HL-60/S4 treated with phorbol 12-myristate 13-acetate at 8.2 ng/mL for 4 days and 3 days (cell line): ENCODE data around the gene CXCL17.
"Not testable (repeated sequence)": the region's sequence is repeated elsewhere in the genome, so short reads cannot be mapped to it uniquely, and the experiment has no call there.

Source experiments
- in situ Hi-C: fragments of 300-500 bp; cut with MboI; formaldehyde crosslinking; loops from 2 replicates; pipeline ENCODE4 v1.15.0; 2022; ENCODE audit warnings: low sequenced_read_pairs

The CXCL17 gene

DNA sequence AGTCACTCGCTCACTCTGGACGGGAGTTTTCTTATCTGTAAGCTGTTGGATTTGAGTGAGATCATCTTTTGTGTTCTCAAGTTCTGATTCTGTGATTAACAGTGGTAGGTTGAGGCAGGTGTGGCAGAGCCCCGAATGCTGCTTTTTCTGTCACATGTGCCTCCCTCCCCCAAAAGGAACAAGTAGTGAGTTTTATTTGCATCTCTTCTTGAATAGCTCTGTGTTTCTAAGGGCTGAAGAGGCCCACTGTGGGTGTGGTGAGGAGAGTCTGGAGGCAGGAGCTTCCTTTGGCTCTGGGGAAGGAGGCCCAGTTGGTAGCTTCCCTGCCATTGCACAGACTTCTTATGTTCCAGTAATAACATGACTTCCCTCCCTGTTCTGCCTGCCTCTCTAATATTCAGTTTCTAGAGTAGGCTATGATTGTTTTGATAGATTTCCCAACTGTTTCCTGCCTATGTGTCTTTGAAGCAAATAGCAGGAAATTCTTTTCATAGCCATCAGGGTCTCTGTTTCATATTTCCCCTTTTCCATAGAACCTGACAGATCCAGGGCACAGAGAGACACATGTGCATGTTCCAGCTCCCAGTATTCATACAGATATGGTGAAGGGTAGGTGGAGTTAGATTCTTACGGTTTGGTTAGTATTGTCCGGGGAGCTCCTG lies 23.9 kb upstream of the CXCL17 start:
- in situ Hi-C loops: no loop called here

- in situ Hi-C loops: no loop called here
Observed at GRCh38 chr19:42465827-42466280, 23.1 kb upstream of the CXCL17 start.

DNA sequence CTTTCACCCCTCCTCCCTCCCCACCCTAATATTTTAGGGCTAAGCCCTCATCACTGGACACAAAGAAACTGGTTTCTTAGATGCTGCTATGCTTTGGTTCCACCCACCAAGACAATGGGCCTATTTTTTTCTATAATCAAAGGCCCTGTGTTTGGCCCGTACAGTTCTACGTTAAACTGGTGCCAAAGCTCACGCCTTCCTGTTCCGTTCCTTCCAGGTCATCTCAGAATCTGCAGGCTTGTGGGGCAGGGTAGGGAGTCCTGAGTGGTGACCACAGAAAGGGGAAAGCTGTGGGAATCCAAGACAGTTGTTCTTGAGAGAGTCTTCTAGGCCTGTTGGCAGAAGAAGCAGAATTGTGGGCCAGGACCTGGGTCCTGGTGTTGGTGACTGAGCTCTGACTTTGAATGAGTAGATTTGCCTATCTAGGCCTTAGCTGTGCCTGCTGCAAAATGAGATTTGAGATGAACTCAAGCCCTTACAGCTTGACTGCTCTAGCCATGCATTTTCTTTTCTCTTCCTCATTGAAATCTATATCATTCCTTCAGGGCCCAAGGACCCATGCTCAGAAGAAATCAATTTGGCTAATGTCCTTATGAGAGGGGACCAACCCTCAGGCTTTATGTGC lies 19.1 kb upstream of the CXCL17 start:
- in situ Hi-C loops: no loop called here

DNA sequence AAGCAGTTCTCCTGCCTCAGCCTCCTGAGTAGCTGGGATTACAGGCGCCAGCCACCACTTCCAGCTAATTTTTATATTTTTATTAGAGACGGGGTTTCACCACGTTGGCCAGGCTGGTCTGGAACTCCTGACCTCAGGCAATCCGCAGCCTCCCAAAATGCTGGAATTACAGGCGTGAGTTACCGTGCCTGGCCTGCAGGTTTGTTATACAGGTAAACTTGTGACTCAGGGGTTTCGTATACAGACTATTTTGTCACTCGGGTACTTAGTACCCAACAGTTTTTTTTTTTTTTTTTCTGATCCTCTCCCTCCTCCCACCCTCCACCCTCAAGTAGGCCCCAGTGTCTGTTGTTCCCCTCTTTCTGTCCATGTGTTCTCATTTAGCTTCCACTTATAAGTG lies 18.5 kb upstream of the CXCL17 start:
- in situ Hi-C loops: not testable (repeated sequence)

- in situ Hi-C loops: no loop called here
Observed at GRCh38 chr19:42459926-42460325, 17.2 kb upstream of the CXCL17 start.

DNA sequence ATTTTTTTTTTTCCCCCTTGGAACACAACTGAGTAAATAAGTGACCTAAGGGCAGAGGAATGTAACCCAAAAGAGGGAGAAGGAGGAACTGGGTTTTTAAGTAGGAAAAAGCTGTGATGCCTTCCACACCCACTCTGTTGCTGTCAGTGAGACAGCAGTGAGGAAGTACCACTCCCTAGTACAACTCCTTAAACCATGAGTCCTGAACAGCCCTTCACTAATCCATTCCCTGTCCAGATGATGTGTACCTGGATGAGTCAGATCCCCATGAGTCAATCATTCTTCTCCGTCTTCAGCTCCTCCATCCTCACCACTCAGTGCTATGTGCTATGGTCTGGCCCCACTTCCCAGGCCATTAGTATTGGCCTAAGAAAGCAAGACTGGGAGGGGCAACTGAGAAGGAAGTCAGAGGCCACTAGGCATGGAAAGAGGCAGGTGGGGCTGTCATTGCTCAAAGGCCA lies 12.9 kb upstream of the CXCL17 start:
- in situ Hi-C loops: no loop called here

GRCh38 chr19:42455086-42455485 lies 12.3 kb upstream of the CXCL17 start:
- in situ Hi-C loops: no loop called here

- in situ Hi-C loops: no loop called here
Observed at GRCh38 chr19:42452590-42452989, 9.8 kb upstream of the CXCL17 start.

DNA sequence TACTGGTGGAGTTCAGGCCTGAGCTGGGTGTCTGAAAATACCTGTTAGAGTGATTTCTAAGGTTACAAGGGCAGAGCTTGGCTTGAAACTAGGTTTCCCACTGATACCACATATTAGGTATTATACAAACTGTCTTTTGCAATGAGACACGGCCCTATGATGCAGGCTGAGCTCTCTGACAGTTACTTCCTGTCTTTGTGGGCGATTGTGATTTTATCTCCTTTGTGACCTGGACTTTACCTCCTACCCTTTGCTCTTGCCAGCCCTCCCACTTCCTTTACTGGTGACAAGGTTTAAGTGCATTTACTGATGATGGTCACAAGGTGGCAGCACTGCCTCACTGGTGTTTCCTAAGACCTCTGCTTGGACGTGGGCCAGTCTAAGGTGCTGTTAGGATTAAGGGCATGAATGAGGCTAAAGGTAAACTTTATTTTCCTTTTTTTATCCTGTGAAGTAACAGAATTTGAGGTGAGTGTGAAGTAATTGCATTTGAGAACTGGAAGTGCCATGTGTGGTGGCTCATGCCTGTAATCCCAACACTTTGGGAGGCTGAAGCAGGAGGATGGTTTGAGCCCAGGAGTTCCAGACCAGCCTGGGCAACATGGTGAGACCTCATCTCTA lies 7.7 kb upstream of the CXCL17 start:
- in situ Hi-C loops: no loop called here

DNA sequence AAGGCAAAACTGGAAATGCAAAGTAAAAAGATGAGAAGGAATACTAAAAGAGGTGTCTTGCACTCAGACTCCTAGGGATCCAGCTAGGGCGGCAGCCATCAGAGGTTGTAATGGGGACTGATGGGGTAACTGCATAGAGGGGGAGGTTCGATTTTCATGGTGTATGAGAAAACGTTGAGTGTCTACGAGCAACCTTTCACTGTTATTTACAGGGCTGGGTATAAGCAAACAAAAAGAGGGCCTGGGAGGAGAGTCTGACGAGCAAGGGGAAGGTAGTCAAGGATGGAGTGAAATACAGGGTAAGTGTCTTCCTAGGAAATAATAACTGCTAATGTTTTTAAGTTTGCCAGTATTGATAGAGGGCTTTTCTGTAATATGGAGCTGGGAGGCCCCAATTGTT lies 5.6 kb upstream of the CXCL17 start:
- in situ Hi-C loops: not testable (repeated sequence)

GRCh38 chr19:42445948-42446347 lies 3.2 kb upstream of the CXCL17 start:
- in situ Hi-C loops: no loop called here

DNA sequence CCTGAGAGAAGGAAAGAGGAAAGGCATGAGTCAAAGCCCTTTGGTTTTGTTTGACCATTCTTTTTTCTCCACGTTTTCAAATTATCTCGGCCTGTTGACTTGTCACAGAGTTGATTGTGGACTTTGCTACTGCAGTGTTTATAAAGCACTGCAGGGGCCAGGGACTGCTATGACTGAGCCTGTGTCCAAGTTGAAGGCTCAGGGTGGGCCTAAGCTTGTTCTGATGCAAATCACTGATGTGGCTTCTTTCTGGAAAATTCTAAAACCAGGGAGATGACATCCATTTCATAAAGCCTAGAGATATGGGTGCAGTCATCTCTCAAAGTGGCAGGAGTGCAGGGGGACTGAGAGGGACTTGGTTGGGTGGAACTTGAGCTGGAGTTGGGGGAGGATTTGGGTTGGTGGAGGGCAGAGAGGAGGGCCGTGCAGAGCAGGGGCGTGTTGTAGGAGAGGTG lies 1.2 kb upstream of the CXCL17 start:
- in situ Hi-C loops: no loop called here

DNA sequence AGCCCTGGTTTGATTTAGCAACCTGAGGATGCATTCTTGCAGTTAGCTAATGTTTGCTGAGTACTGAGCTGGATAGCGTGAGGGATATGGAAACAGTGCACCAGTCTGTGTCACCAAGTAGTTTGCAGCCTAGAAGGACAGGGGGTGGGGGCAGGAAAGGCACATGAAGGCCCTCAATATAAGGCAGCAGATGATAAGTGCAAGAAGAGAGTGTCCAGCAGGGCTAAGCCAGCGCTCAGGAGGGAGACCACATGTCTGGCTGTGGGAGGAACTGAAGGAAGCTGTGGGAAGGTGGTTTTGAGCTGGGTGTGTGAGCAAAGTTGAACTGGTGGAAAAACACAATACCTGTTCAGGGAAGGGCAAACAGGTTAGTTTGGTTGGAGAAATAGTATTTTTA lies 1.7 kb downstream of the CXCL17 start:
- in situ Hi-C loops: no loop called here

DNA sequence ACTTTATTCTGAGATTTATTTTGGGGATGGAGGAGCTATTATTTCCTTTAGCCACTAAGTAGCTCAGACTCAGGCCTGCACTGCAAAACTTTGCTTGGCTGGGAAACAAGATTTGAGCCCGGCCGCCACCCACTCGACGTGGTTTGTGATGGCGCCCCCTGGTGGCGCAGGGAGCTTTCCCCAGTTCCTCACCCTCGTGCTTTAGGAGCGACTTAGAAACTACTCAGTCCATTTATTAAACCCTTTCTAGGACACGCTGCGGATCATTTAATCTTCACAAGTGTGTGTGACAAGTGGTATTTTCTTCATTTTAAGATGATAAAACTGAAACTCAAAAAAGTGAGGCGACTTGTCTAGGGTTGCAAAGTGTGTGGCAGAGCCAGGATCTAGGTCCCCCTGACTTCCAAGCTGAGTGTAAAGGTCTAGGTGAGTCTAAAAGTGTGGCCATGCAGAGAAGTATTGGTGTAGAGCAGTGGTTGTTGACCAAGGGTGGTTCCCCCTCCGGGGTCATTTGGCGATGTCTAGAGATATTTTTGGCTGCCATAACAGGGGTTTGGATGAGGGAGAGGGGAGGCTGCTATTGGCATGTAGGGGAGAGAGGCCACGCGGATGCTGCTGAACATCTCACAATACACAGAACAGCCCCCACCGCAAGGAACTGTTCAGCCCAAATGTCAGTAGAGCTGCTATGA lies 2.2 kb downstream of the CXCL17 start:
- in situ Hi-C loops: no loop called here

GRCh38 chr19:42436006-42436405 lies 6.7 kb downstream of the CXCL17 start:
- in situ Hi-C loops: loop anchor here (10.0 kb wide), 1 partner anchor 321 kb away; no protein-coding TSS in a partner anchor

GRCh38 chr19:42435316-42435715 lies 7.4 kb downstream of the CXCL17 start:
- in situ Hi-C loops: loop anchor here (10.0 kb wide), 1 partner anchor 321 kb away; no protein-coding TSS in a partner anchor

DNA sequence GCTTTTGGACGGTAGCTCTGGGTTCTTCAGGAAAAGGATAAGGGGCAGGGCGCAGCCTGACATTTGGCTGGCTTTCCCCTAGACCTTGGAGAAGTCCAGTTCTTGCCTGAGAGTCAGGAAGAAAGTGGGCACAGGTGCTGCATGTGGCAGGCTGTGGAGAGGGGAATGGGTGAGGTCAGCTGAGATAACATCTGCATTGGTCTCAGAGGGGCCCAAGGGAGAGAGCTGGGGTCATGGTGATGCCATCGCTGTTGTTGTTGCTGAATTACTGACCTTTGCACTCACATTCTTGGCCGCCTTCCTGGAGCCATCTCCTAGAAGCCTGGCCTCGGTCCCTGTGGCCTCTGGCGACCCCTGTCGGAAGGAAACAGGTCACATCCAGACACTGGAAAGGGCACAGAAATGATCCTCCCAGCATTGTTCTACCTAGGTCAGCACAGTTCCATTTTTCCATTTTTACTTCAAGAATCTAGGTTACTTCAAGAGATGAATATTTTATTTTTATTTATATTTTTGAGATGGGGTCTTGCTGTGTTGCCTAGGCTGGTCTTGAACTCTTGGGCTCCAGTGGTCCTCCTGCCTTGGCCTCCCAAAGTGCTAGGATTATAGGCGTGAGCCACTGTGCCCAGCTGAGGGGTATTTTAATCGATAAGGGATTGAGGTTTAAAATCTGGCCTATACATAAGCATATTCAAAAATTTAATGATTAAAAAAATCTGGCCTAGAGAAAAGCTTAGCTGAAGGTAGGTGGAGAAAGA lies 9.1 kb downstream of the CXCL17 start:
- in situ Hi-C loops: loop anchor here (10.0 kb wide), 1 partner anchor 319 kb away; no protein-coding TSS in a partner anchor

DNA sequence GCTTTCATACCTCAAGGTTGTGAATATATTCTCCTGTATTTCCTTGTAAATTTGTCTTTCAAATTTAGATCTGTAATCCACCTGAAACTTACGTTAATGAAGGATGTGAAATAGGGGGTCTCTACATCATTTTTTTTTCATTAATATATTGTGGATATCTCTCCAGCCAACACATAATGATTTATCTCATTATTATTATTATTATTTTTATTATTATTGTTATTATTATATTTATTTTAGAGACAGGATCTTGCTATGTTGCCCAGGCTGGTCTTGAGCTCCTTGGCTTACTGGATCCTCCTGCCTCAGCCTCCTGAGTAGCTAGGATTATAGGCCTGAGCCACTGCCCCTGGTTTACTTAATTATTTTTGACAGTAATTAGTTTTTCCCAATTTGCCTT lies 11.3 kb downstream of the CXCL17 start:
- in situ Hi-C loops: loop anchor here (10.0 kb wide), 1 partner anchor 317 kb away; no protein-coding TSS in a partner anchor

- in situ Hi-C loops: no loop called here
Observed at GRCh38 chr19:42428676-42429075, 14.1 kb downstream of the CXCL17 start.

GRCh38 chr19:42427313-42427712 lies 15.4 kb downstream of the CXCL17 start, which contains the start of gene LIPE:
LIPE (minus strand) TSS chr19:42427388; CDS start chr19:42427149, 239 bp downstream.
- in situ Hi-C loops: no loop called here
